SK-N-SH (cell line): ENCODE measurements around the gene NTRK2. TPM values are rescaled to one million over a fixed set of nuclear protein-coding genes. Genes with fewer than 3 reads are reported as not detected.

Experiments used
- CTCF ChIA-PET: fragments of 300-600, 350-600 bp; formaldehyde crosslinking; extraction: SDS; loops from one replicate; lab custom pipeline; 2021; lab: Yijun Ruan, JAX
- POLR2A ChIA-PET: fragments of 350-600 bp; sonication (Branson Sonifier 250); formaldehyde crosslinking; extraction: SDS; loops from one replicate; lab custom pipeline; 2020; ENCODE audit warnings: antibody characterized with exemption, inconsistent platforms; lab: Yijun Ruan, JAX
- DNase-seq: peaks from one replicate; pipeline ENCODE4 v3.0.0; 2012
- H2AFZ ChIP-seq: fragments of 200-600 bp; sonication (generic); 2 replicates; pipeline ENCODE4 v1.8.1; 2016; ENCODE audit warnings: antibody characterized with exemption, mild to moderate bottlenecking, low read depth
- H3F3A ChIP-seq: fragments of 200-600 bp; sonication (generic); replicated peaks from 2 replicates; pipeline ENCODE3; 2016; ENCODE audit warnings: antibody characterized with exemption, mild to moderate bottlenecking; ENCODE audit not compliant: insufficient read depth
- H3K27ac ChIP-seq, 2 experiments: fragments of 200-500 bp in 1 of 2; fragments of 200-600 bp in 1 of 2; sonication (Bioruptor generic) in 1 of 2; sonication (generic), shearing (Covaris generic) in 1 of 2; 2 replicates each; pipeline versions ENCODE4 v1.5.1 to v1.6.1; 2014 to 2016; ENCODE audit warnings: low read depth in 2 of 2, inconsistent platforms in 1 of 2, low read length in 1 of 2, mild to moderate bottlenecking in 1 of 2, mixed read lengths in 1 of 2
- H3K27me3 ChIP-seq: fragments of 200-600 bp; sonication (generic), shearing (Covaris generic); 2 replicates; pipeline ENCODE4 v1.6.1; 2016; ENCODE audit warnings: mixed run types; ENCODE audit not compliant: insufficient read depth
- H3K36me3 ChIP-seq, 2 experiments: fragments of 200-500 bp in 1 of 2; fragments of 200-600 bp in 1 of 2; sonication (Bioruptor generic) in 1 of 2; sonication (generic) in 1 of 2; replicated peaks in 1 of 2; 2 replicates each; pipeline versions ENCODE3 to v1.5.1; 2014 to 2016; ENCODE audit warnings: low read length in 1 of 2, mild to moderate bottlenecking in 1 of 2; ENCODE audit not compliant: insufficient read depth in 2 of 2, control insufficient read depth in 1 of 2
- H3K4me1 ChIP-seq, 2 experiments: fragments of 200-500 bp in 1 of 2; fragments of 200-600 bp in 1 of 2; sonication (Bioruptor generic) in 1 of 2; sonication (generic), shearing (Covaris generic) in 1 of 2; 2 replicates each; pipeline versions ENCODE4 v1.5.1 to v1.6.1; 2014 to 2016; ENCODE audit warnings: low read depth in 1 of 2, low read length in 1 of 2, mixed run types in 1 of 2; ENCODE audit not compliant: insufficient read depth in 2 of 2, control insufficient read depth in 1 of 2
- H3K4me2 ChIP-seq: fragments of 200-600 bp; sonication (generic), shearing (Covaris generic); 2 replicates; pipeline ENCODE4 v1.6.1; 2017; ENCODE audit warnings: mixed run types
- H3K4me3 ChIP-seq, 2 experiments: fragments of 200-500 bp in 1 of 2; fragments of 200-600 bp in 1 of 2; sonication (Bioruptor generic) in 1 of 2; sonication (generic), shearing (Covaris generic) in 1 of 2; 2 replicates each; pipeline versions ENCODE4 v1.5.1 to v1.8.1; 2014 to 2016; ENCODE audit warnings: low read depth in 2 of 2, inconsistent platforms in 1 of 2, low read length in 1 of 2, mild to moderate bottlenecking in 1 of 2, mixed read lengths in 1 of 2, moderate library complexity in 1 of 2
- H3K79me2 ChIP-seq: fragments of 200-600 bp; sonication (generic); 2 replicates; pipeline ENCODE4 v1.8.1; 2017; ENCODE audit warnings: mild to moderate bottlenecking; ENCODE audit not compliant: insufficient read depth
- H3K9ac ChIP-seq: fragments of 200-600 bp; sonication (generic); 2 replicates; pipeline ENCODE4 v1.6.1; 2017; ENCODE audit warnings: mixed run types
- H3K9me2 ChIP-seq: fragments of 200-600 bp; sonication (generic); 2 replicates; pipeline ENCODE4 v1.6.1; 2017; ENCODE audit warnings: mixed run types
- H3K9me3 ChIP-seq: fragments of 200-600 bp; sonication (generic); 2 replicates; pipeline ENCODE4 v1.6.1; 2017; ENCODE audit warnings: mixed run types, mild to moderate bottlenecking, moderate library complexity
- H4K20me1 ChIP-seq: fragments of 200-600 bp; sonication (generic); 2 replicates; pipeline ENCODE4 v1.6.1; 2017; ENCODE audit warnings: mild to moderate bottlenecking, mixed run types; ENCODE audit not compliant: insufficient read depth
- CHD2 ChIP-seq: fragments of 150-350 bp; IDR thresholded peaks from 2 replicates; pipeline ENCODE4 v1.6.1; 2018; ENCODE audit warnings: low read length; ENCODE audit not compliant: partially characterized antibody
- EP300 ChIP-seq, 2 experiments: IDR thresholded peaks; 2 replicates each; pipeline versions ENCODE4 v1.4.0 to v1.6.1; 2012; ENCODE audit warnings: borderline replicate concordance in 1 of 2, low read depth in 1 of 2, low read length in 1 of 2
- FOSL2 ChIP-seq: IDR thresholded peaks from 2 replicates; pipeline ENCODE4 v1.4.0; 2012; ENCODE audit warnings: low read depth, mild to moderate bottlenecking, moderate library complexity, borderline replicate concordance
- FOXJ3 ChIP-seq: sonication (generic); formaldehyde crosslinking; IDR thresholded peaks from 2 replicates; pipeline ENCODE4 v1.5.1; 2020; ENCODE audit warnings: mild to moderate bottlenecking, missing genetic modification reagents
- FOXM1 ChIP-seq: IDR thresholded peaks from 2 replicates; pipeline ENCODE4 v1.4.0; 2012; ENCODE audit warnings: low read depth, mild to moderate bottlenecking
- GATA2 ChIP-seq: sonication (generic); formaldehyde crosslinking; IDR thresholded peaks from 2 replicates; pipeline ENCODE4 v1.5.0; 2020; ENCODE audit warnings: mild to moderate bottlenecking, missing genetic modification reagents
- IRF3 ChIP-seq: fragments of 150-350 bp; IDR thresholded peaks from 2 replicates; pipeline ENCODE4 v1.6.1; 2016; ENCODE audit warnings: mild to moderate bottlenecking, low read depth, low read length
- JUND ChIP-seq: IDR thresholded peaks from 2 replicates; pipeline ENCODE4 v1.4.0; 2012
- MAX ChIP-seq: IDR thresholded peaks from 2 replicates; pipeline ENCODE4 v1.4.0; 2012; ENCODE audit warnings: low read depth
- MEF2A ChIP-seq: IDR thresholded peaks from 2 replicates; pipeline ENCODE4 v1.4.0; 2012; ENCODE audit warnings: low read depth, borderline replicate concordance
- NRF1 ChIP-seq: IDR thresholded peaks from 2 replicates; pipeline ENCODE4 v1.6.1; 2012; ENCODE audit warnings: low read depth, mild to moderate bottlenecking, low read length
- PBX3 ChIP-seq: IDR thresholded peaks from 2 replicates; pipeline ENCODE4; 2012
- POLR2AphosphoS5 ChIP-seq: IDR thresholded peaks from 2 replicates; pipeline ENCODE4 v1.6.1; 2012; ENCODE audit warnings: low read depth, low read length
- RAD21 ChIP-seq: IDR thresholded peaks from 2 replicates; pipeline ENCODE4 v1.6.1; 2012; ENCODE audit warnings: mild to moderate bottlenecking, low read length
- RFX5 ChIP-seq: IDR thresholded peaks from 2 replicates; pipeline ENCODE4 v1.6.1; 2012; ENCODE audit warnings: mild to moderate bottlenecking, improper control_type of control experiment, low read length
- RXRA ChIP-seq: IDR thresholded peaks from 2 replicates; pipeline ENCODE4 v1.4.0; 2012; ENCODE audit warnings: low read depth, mild to moderate bottlenecking, borderline replicate concordance
- SMC3 ChIP-seq: IDR thresholded peaks from 2 replicates; pipeline ENCODE4 v1.6.1; 2012; ENCODE audit warnings: low read depth, low read length, improper control_type of control experiment
- TCF12 ChIP-seq: IDR thresholded peaks from 2 replicates; pipeline ENCODE4 v1.4.0; 2012
- TEAD4 ChIP-seq: IDR thresholded peaks from 2 replicates; pipeline ENCODE4 v1.4.0; 2012; ENCODE audit warnings: mild to moderate bottlenecking, borderline replicate concordance; ENCODE audit not compliant: insufficient read depth
- USF1 ChIP-seq: IDR thresholded peaks from 2 replicates; pipeline ENCODE4 v1.4.0; 2012; ENCODE audit warnings: low read depth, borderline replicate concordance
- USF2 ChIP-seq: fragments of 150-350 bp; IDR thresholded peaks from 2 replicates; pipeline ENCODE4 v1.6.1; 2017; ENCODE audit warnings: antibody characterized with exemption, low read length, low read depth, borderline replicate concordance
- YY1 ChIP-seq: IDR thresholded peaks from 2 replicates; pipeline ENCODE4 v1.4.0; 2012; ENCODE audit warnings: low read depth, mild to moderate bottlenecking
- ZBTB33 ChIP-seq: IDR thresholded peaks from 2 replicates; pipeline ENCODE4 v1.4.0; 2012; ENCODE audit warnings: low read depth, borderline replicate concordance
- WGBS: methylation state at CpG from one replicate; pipeline ENCODE4 v1.1.6; 2017; ENCODE audit warnings: low lambda C conversion rate; 5-methylcytosine and 5-hydroxymethylcytosine counted together
- polyA plus RNA-seq, 3 experiments: library from polyadenylated mRNA; depleted of rRNA; stranded (reverse); fragments of >200 nt; gene quantifications; 2 replicates each; pipeline ENCODE4 v1.2.3, GENCODE V29; 2012

NTRK2 gene
- polyA plus RNA-seq, 1 of the 3 experiments (the other 2 are of a cell fraction) = 0.05 TPM

GRCh38 chr9:84937581-84937980 lies 268.1 kb downstream of the NTRK2 start:
- no peak overlapping the region for H3K9ac ChIP-seq
- H3K9me3 ChIP-seq = no peaks in the 10 kb centered on the region
- POLR2A ChIA-PET = no interaction called here
- H3K9me2 ChIP-seq = no peaks in the 10 kb centered on the region
- no peak overlapping the region for H3K27ac ChIP-seq
- no peak overlapping the region for H3K4me3 ChIP-seq
- no peaks in the 10 kb centered on the region for H3F3A ChIP-seq
- DNase-seq = no peak
- CTCF ChIA-PET = interaction anchor here (1.5 kb wide), 1 partner anchor 16 kb away, joined by 4 read pairs; no protein-coding TSS in a partner anchor
- no peak overlapping the region for H2AFZ ChIP-seq
- no peaks in the 10 kb centered on the region for H4K20me1 ChIP-seq
- WGBS = 57% methylated on average over 3 of the region's 3 CpGs
- H3K36me3 ChIP-seq = no peaks in the 10 kb centered on the region
- H3K79me2 ChIP-seq = no peaks in the 10 kb centered on the region
- no peaks in the 10 kb centered on the region for H3K27me3 ChIP-seq
- H3K4me1 ChIP-seq = no peaks in the 10 kb centered on the region
- H3K4me2 ChIP-seq = no peak overlapping the region
- TF ChIP-seq SMC3 (no peak), PBX3 (no peak), TEAD4 (no peak), USF2 (no peak), JUND (no peak), EP300 (IDR thresholded peaks at IDR 0.05; ENCODE audit: borderline replicate concordance in 1 of 2, low read depth in 1 of 2, low read length in 1 of 2) (no peak), FOXM1 (no peak), FOSL2 (no peak)

GRCh38 chr9:84939774-84940173 lies 270.2 kb downstream of the NTRK2 start:
- Histone ChIP-seq H3K9me2 (no peaks in the 10 kb centered on the region), H4K20me1 (no peaks in the 10 kb centered on the region), H3F3A (no peaks in the 10 kb centered on the region), H3K79me2 (no peaks in the 10 kb centered on the region), H2AFZ (no peak overlapping the region), H3K36me3 (no peaks in the 10 kb centered on the region)
- 24% methylated on average over 3 of the region's 3 CpGs for WGBS
- POLR2A ChIA-PET = no interaction called here
- no peak for TF ChIP-seq FOXJ3 (CRISPR knock-in tag)
- TF ChIP-seq USF1 = no peak
- no peak for TF ChIP-seq POLR2AphosphoS5
- TF ChIP-seq TCF12 = no peak
- no peak for TF ChIP-seq CHD2
- no peak for TF ChIP-seq RAD21
- TF ChIP-seq MEF2A = no peak
- no peak for TF ChIP-seq EP300 (IDR thresholded peaks at IDR 0.05; ENCODE audit: borderline replicate concordance in 1 of 2, low read depth in 1 of 2, low read length in 1 of 2)
- TF ChIP-seq YY1 = no peak
- TF ChIP-seq RFX5 = no peak
- TF ChIP-seq IRF3 = no peak
- TF ChIP-seq MAX = no peak
- no peak for TF ChIP-seq GATA2 (CRISPR knock-in tag)
- TF ChIP-seq NRF1 = no peak
- TF ChIP-seq RXRA = no peak
- TF ChIP-seq JUND = no peak
- TF ChIP-seq ZBTB33 = no peak
- TF ChIP-seq, all 33 proteins: peak for 0
- Histone ChIP-seq H3K27me3 (no peaks in the 10 kb centered on the region), H3K9ac (no peak overlapping the region), H3K27ac (no peak overlapping the region), H3K4me3 (0 out of 4 replicates have a peak overlapping the region, but pooled peaks of 1 of the 2 experiments have one; percentile 8), H3K9me3 (no peaks in the 10 kb centered on the region), H3K4me1 (no peaks in the 10 kb centered on the region), H3K4me2 (no peak overlapping the region)
- CTCF ChIA-PET = interaction anchor here (1.2 to 1.3 kb wide), 2 partner anchors 15 to 271 kb away, joined by 4 read pairs; no protein-coding TSS in a partner anchor
- DNase-seq = no peak
